NCI-H82 (cell line): ENCODE data around the gene MAP2.
"Not testable (repeated sequence)": the region's sequence is repeated elsewhere in the genome, so short reads cannot be mapped to it uniquely, and the experiment has no call there.

Experiments
- DNase-seq: peaks from one replicate; lab custom pipeline; 2025; lab: John Stamatoyannopoulos, UW

Gene MAP2

DNA sequence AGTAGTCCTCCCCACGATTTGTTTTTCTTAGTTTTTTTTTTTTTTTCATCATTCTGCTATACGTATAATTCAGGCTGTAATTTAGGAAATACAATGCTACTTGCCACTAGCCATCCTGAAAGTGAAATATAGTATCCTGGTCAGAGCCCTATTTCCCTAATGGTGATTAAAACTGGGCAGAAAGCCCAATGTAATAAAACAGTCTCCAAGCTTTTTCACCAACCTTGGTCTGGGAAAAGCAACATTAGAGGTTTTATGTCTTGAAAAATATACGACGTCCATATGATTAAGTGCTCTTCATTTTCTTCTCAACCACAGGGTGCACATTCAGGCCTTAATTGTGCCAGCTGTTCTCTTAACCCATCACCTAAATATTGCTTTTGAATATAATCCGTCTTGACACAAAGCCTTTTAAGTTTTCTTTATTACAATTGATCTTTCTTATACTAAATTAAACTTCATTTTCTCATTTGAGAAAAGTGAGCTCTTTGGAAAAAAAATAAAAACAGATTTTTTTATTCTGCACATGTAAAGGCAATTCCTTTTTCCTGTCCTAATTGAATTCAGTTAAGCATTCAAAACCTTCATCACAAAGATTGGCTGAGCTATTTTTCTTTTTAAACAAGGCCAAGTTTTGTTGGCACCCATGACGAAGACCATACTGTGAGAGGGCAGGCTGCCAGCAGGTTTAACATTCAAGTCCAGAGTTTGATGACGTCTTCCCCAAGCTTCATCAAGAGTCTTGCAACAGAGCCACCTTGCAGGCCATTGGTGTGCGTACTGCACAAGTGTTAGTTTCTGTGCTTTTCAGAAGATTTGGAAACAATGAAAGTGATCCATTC is 52.7 kb downstream of the MAP2 start:
- DNase-seq: peak; percentile 69

DNA sequence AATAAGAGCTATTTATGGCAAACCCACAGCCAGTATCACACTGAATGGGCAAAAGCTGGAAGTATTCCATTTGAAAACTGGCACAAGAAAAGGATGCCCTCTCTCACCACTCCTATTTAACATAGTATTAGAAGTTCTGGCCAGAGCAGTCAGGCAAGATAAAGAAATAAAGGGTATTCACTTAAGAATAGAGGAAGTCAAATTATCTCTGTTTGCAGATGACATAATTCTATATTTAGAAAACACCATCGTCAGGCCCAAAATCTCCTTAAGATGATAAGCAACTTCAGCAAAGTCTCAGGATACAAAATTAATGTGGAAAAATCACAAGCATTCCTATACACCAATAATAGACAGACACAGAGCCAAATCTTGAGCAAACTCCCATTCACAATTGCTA is 68.4 kb downstream of the MAP2 start:
- DNase-seq: not testable (repeated sequence)

GRCh38 chr2:209495068-209495620 is 71.3 kb downstream of the MAP2 start:
- DNase-seq: not testable (repeated sequence)

DNA sequence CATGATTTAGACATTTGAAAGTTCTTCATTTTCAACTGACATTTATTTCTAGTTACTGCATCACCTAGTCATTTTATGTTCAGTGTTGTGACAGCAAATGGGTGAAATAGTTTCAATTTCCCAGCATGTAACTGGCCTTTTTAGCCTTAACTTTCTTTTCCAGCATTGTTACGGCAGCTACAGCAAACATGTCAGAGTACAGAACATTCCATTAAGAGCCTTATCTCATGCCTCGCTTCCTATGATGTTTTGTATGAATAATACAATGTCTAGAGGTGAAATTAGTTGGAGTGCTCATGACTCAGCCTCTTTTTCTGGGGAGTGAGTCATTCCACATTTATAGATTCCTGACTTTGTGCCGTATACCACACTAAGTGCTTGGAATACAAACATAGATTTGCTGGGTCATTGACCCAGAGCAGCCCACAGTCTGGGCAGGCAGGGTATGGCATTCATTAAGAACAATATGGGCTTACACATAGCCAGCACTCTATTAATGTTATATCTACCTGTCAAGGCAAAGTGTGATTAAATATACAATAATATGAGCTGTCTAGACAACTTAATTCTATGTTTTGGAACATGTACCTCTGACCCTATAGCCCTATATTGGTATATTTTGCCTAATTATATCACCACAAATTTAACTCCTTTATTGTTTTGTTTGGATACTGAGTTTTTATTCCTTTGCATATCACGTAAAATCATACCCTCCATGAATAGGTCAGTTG is 72.2 kb downstream of the MAP2 start:
- DNase-seq: no peak

DNA sequence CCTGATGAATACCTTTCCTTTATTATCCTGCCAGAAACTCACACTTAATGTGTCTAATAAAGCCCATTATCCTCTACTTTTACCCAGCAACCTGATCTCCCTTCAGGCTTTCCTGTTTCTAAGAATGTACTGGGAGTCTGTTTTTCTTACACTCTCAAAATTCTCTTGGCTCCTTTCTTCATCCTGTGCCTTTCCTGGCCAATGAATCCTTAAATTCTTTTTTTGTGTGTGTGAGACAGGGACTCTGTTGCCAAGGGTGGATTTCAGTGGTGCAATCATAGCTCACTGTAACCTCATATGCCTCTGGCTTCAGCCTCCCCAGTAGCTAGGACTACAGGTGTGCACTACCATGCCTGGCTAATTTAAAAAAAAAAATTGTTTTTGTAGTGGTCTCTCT is 72.7 kb downstream of the MAP2 start:
- no peak for DNase-seq

GRCh38 chr2:209498614-209499013 is 74.8 kb downstream of the MAP2 start:
- no peak for DNase-seq

- DNase-seq: no peak
Observed at GRCh38 chr2:209499069-209499468, 75.2 kb downstream of the MAP2 start.

GRCh38 chr2:209501579-209501978 is 77.7 kb downstream of the MAP2 start:
- DNase-seq: no peak

DNA sequence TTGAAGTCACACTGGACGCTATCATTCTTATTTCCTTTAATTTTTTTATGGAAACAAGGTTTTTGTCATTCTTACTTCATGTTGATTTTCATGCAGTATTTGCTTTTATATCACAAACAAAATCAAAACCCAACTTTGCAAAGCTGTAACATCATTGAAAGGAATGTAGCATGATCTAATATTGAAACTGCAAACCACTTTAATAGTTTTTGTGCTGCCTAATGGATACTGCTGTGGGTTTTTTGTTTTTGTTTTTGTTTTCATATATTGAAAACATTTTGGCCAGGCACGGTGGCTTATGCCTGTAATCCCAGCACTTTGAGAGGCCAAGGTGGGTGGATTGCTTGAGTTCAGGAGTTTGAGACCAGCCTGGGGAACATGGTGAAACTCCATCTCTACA is 81.6 kb downstream of the MAP2 start:
- no peak for DNase-seq

DNA sequence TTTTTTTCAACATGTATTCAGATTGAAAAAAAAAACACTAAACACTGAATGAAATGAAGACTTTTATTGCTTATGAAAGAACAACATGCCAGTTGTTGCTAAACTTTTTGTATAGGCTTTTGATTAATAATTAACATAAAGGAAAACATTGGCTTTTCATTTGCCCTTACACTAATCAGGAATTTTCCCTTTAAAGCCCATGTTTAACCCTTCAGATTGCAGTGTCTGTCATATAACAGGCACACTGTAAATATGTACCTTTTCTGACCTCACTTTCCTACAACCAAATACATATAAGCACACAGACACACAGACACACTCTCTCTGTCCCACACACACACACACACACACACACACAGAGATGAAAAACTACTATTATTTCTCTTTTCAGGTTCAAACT is 84.4 kb downstream of the MAP2 start:
- DNase-seq: no peak

DNA sequence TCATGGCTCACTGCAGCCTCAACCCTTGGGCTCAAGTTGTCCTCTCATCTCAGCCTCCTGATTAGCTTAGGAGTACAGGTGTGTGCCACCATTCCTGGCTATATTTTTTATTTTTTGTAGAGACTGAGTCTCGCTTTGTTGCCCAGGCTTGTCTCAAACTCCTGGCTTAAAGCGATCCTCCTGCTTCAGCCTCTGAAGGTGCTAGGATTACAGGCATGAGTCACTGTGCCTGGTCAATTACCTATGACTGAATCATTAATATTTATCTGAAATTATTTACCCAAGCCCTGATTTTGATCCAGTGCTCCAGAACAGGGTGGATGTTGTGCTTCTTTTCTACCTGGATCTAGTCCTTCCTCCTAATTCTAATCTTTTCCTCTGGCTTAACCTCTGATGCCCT is 87.8 kb downstream of the MAP2 start:
- DNase-seq: peak; percentile 24

DNA sequence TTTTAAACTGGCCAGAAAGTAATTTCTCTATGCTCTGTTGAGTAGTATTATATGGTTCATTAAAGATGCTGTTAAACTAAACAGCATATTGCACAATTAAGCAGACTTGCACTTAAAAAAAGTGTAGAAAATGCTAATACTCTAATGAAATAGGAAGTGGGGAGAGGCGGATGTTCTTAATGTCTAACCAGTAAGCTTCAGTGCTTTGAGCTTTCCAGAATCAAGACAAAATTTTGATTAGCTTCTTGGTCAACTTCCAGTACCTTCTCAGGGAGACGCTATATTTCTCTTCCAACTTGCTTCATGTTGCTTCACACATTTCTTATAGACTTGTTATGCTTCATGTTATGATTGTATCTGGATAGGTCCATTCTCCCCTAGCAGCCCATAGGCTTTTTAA is 89.1 kb downstream of the MAP2 start:
- no peak for DNase-seq

DNA sequence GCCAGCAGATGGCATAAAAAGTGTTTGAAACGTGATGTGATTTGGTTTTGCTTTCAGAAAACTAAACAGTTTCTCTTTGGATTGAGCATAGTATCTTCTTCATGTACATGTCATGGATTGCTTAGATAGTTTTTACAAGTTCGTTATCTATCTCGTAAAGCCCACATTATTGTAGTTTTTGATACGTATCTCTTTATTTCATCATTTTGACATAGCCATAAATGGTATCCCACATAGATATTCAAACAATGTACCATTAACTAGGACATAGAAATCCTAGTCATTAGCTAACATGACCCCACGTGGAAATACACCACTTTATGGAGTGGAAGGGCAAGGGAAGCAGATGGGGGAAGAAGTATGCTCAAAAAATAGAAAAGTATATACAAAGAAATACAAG is 93.6 kb downstream of the MAP2 start:
- DNase-seq: no peak

DNA sequence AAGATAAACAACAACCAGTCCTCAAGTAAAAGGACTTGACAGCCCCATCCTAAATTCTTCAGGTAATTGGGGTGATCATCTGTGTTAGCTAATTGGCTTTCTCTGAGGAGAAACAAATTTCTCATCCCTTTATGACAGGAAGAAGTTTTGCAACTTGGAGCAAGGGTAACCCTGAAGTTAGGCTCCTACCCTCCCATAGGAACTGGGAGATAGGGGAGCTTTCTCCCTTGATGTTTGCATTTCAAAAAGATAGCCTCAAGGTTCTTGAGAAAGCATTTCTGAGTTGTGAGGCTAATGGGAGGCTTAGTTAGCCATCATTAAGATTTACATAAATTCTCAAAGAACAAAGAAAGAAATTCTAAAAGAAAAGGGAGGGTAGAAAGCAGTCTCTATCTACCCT is 95.4 kb downstream of the MAP2 start:
- peak; percentile 51 for DNase-seq

DNA sequence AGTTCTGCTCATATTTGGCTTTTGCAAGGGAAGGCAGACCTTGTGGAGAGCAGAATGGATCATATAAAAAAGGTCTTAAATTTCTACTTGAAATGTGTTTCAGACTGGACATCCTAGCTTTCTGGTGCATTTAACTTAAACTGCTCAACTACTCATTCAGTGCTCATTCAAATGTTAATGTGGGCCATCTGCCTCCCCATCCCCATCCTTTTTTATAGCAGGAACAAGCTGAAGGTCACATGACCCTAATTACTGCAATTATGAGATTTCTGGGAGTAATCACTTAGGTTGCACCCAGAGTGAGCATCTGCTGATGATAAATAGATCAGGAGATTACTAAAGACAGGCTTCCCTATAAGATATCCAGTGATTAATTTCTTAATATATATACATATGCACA is 96.1 kb downstream of the MAP2 start:
- peak; percentile 98 for DNase-seq

GRCh38 chr2:209523041-209523740 is 99.3 kb downstream of the MAP2 start:
- no peak for DNase-seq

DNA sequence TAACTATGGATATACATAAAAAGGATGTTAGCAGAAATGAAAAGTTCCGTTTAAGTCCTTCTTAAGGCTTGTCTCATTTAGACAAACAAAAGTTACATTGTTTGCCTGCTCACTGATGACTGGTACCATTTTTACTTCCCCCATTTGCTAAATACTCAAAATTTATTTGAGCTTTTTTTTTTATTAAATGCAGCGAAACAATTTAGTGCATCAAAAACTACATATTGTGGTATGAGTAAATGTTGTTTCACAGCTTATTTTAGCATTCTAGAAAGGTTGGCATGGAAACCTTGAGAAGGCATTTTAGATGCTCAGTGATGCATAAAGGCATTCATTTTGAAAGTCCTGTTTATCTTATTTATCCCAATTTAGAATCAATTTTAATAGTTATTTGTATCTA is 100.0 kb downstream of the MAP2 start:
- DNase-seq: no peak

GRCh38 chr2:209525331-209525730 is 101.5 kb downstream of the MAP2 start:
- DNase-seq: no peak

DNA sequence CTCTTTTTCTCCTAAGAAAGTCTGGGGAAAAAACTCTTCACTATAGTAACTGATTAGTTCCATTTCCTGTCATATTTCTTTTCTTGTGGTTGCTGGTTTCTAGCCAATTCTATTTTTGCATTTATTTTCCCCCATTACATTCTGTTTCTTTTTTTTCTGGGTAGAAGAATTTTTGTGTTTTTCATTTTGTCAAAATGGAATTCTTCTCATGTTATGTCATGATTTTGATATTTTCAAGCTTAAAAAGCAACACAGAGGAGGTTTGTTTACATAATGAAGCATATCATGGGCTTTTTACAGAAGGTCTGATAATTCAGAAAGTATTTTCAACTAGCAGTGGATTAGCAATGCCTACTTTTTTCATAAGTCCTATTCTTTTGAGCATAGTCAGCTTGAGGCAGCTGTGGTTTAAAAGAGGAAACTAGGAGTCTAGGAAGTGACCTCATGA is 102.0 kb downstream of the MAP2 start:
- DNase-seq: no peak

- DNase-seq: no peak
Observed at GRCh38 chr2:209526561-209526960, 102.7 kb downstream of the MAP2 start.

- DNase-seq: peak; percentile 25
Observed at GRCh38 chr2:209529579-209529978, 105.7 kb downstream of the MAP2 start.

GRCh38 chr2:209532321-209532720 is 108.5 kb downstream of the MAP2 start:
- no peak for DNase-seq
